DOHH2 (cell line): ENCODE measurements around the gene SMAD3.

Experiments used
- H3F3A ChIP-seq: fragments of 200-600 bp; sonication (generic), shearing (Covaris generic); 2 replicates; pipeline ENCODE4 v1.6.0; 2016; ENCODE audit warnings: antibody characterized with exemption, mild to moderate bottlenecking; ENCODE audit not compliant: control insufficient read depth, insufficient read depth
- H3K27ac ChIP-seq: fragments of 200-600 bp; sonication (generic); 2 replicates; pipeline ENCODE4 v1.5.1; 2014; ENCODE audit warnings: low read depth, mild to moderate bottlenecking, low read length, moderate library complexity
- H3K27me3 ChIP-seq: fragments of 200-600 bp; sonication (generic); 2 replicates; pipeline ENCODE4 v1.6.1; 2014; ENCODE audit warnings: mild to moderate bottlenecking, low read length, mixed read lengths; ENCODE audit not compliant: control insufficient read depth
- H3K36me3 ChIP-seq: fragments of 200-600 bp; sonication (generic); 2 replicates; pipeline ENCODE4 v1.6.1; 2014; ENCODE audit warnings: mild to moderate bottlenecking, low read length, moderate library complexity, mixed read lengths; ENCODE audit not compliant: control insufficient read depth
- H3K4me1 ChIP-seq: fragments of 200-600 bp; sonication (generic); 2 replicates; pipeline ENCODE4 v1.6.1; 2014; ENCODE audit warnings: mild to moderate bottlenecking, low read length, mixed read lengths; ENCODE audit not compliant: control insufficient read depth
- H3K4me2 ChIP-seq: fragments of 200-600 bp; sonication (generic); 2 replicates; pipeline ENCODE4 v1.6.0; 2014; ENCODE audit warnings: mild to moderate bottlenecking, low read length, moderate library complexity
- H3K4me3 ChIP-seq: fragments of 200-600 bp; sonication (generic); 2 replicates; pipeline ENCODE4 v1.5.1; 2014; ENCODE audit warnings: mild to moderate bottlenecking, low read length, mixed read lengths
- H3K79me2 ChIP-seq: fragments of 200-600 bp; sonication (generic); 2 replicates; pipeline ENCODE4 v1.6.1; 2014; ENCODE audit warnings: mild to moderate bottlenecking, low read length, mixed read lengths; ENCODE audit not compliant: control insufficient read depth
- H3K9me2 ChIP-seq: fragments of 200-600 bp; sonication (generic); replicated peaks from 2 replicates; pipeline ENCODE4 v1.6.1; 2014; ENCODE audit warnings: mild to moderate bottlenecking, low read length, mixed read lengths; ENCODE audit not compliant: control insufficient read depth
- H3K9me3 ChIP-seq: fragments of 200-600 bp; sonication (generic); 2 replicates; pipeline ENCODE4 v1.6.1; 2014; ENCODE audit warnings: antibody characterized with exemption, low read length, mixed read lengths; ENCODE audit not compliant: control insufficient read depth, insufficient read depth
- H4K20me1 ChIP-seq: fragments of 200-600 bp; sonication (generic); 2 replicates; pipeline ENCODE4 v1.6.0; 2014; ENCODE audit warnings: low read depth, mild to moderate bottlenecking, antibody characterized with exemption, low read length, moderate library complexity; ENCODE audit not compliant: control insufficient read depth, insufficient read depth
- CTCF ChIP-seq: fragments of 200-600 bp; sonication (generic); IDR thresholded peaks from one replicate; pipeline ENCODE4 v1.5.1; 2014; ENCODE audit warnings: antibody characterized with exemption, mild to moderate bottlenecking, low read depth, low read length; ENCODE audit not compliant: poor library complexity, severe bottlenecking
- EZH2phosphoT487 ChIP-seq: fragments of 200-600 bp; sonication (generic); IDR thresholded peaks from 2 replicates; pipeline ENCODE4 v1.6.1; 2017; ENCODE audit warnings: borderline replicate concordance, mild to moderate bottlenecking, antibody characterized with exemption, low read length, moderate library complexity, mixed read lengths

Gene SMAD3

DNA sequence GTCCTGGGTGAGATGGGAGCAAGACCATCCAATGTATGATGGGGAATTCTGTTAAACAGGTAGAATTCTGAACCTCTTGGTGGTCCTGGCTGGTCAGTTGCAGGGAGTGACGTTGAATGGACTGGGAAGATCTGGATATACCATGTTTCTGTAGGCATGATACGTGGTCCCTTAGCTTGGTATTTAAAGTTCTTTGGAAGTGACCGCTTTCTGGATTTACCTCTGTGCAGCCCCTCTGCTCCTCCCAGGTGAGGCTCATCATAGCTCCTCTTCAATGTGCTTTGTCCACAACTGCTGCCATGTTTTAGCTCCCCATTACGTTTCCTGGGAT, 37.2 kb downstream of the SMAD3 start:
- no peaks in the 10 kb centered on the region for H3K9me2 ChIP-seq
- peaks cover 57% of the 10 kb centered on the region for H3K79me2 ChIP-seq
- 0 out of 2 replicates have a peak, but pooled peaks cover 2% of the 10 kb centered on the region for H3F3A ChIP-seq
- H4K20me1 ChIP-seq: no peaks in the 10 kb centered on the region
- H3K27me3 ChIP-seq: no peaks in the 10 kb centered on the region
- H3K36me3 ChIP-seq: 0 out of 2 replicates have a peak, but pooled peaks cover 2% of the 10 kb centered on the region
- peak overlapping the region; percentile 90 for H3K4me2 ChIP-seq
- H3K4me3 ChIP-seq: no peak overlapping the region
- H3K27ac ChIP-seq: no peak overlapping the region
- peaks cover 93% of the 10 kb centered on the region for H3K4me1 ChIP-seq
- TF ChIP-seq EZH2phosphoT487: no peak
- no peak for TF ChIP-seq CTCF
- no peaks in the 10 kb centered on the region for H3K9me3 ChIP-seq

DNA sequence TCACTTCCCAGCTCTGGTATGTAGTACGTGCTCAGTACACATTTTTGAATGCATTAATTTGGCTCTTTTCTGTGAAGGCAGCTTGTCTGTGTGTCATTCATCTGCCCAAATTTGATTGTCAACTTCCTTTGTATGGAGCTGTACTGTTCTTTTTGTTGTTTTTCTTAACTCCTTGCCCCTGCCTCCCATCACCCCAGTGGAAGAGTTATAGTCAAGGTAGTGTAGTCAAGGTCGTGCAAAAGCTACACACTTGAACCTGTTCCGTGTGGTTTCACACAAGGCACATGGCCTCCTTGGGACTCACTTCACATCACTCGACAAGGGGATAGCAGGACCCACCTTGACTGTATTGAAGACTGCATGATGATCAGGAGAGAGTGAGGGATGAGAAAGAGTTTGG, 37.6 kb downstream of the SMAD3 start:
- Histone ChIP-seq H3K4me1 (peaks cover 90% of the 10 kb centered on the region), H3F3A (0 out of 2 replicates have a peak, but pooled peaks cover 2% of the 10 kb centered on the region), H3K27me3 (no peaks in the 10 kb centered on the region), H3K4me2 (peak overlapping the region; percentile 36; the same call in 1 of the 2 replicates), H3K36me3 (0 out of 2 replicates have a peak, but pooled peaks cover 2% of the 10 kb centered on the region), H3K9me3 (no peaks in the 10 kb centered on the region), H3K4me3 (no peak overlapping the region), H4K20me1 (no peaks in the 10 kb centered on the region), H3K27ac (no peak overlapping the region), H3K9me2 (no peaks in the 10 kb centered on the region), H3K79me2 (peaks cover 59% of the 10 kb centered on the region)
- TF ChIP-seq EZH2phosphoT487 (no peak), CTCF (no peak)

DNA sequence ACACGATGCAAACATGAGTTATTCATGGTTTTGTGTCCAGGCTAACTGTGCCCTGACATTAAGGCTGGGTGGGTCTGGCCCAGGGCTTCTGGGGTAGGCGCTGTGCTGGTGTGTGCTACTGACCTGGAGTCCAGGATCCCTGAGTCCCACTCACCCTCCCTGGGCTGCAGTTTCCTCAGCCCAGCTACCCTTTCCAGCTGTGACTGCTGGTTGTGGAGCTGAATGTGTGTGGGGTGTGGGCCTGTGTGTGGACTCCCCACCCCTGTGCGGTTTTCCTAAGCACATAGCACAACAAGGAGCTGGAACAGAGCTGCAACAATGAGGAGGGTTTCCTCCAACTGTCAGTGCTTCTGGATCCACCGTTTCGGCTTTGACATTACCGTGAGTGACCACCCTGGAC, 38.0 kb downstream of the SMAD3 start:
- Histone ChIP-seq H3K27me3 (no peaks in the 10 kb centered on the region), H3K4me2 (peak overlapping the region; percentile 36), H4K20me1 (no peaks in the 10 kb centered on the region), H3K9me2 (no peaks in the 10 kb centered on the region), H3K4me1 (peaks cover 90% of the 10 kb centered on the region), H3F3A (0 out of 2 replicates have a peak, but pooled peaks cover 2% of the 10 kb centered on the region), H3K79me2 (peaks cover 63% of the 10 kb centered on the region), H3K36me3 (0 out of 2 replicates have a peak, but pooled peaks cover 2% of the 10 kb centered on the region), H3K27ac (no peak overlapping the region), H3K9me3 (no peaks in the 10 kb centered on the region), H3K4me3 (no peak overlapping the region)
- TF ChIP-seq EZH2phosphoT487 (no peak), CTCF (no peak)

DNA sequence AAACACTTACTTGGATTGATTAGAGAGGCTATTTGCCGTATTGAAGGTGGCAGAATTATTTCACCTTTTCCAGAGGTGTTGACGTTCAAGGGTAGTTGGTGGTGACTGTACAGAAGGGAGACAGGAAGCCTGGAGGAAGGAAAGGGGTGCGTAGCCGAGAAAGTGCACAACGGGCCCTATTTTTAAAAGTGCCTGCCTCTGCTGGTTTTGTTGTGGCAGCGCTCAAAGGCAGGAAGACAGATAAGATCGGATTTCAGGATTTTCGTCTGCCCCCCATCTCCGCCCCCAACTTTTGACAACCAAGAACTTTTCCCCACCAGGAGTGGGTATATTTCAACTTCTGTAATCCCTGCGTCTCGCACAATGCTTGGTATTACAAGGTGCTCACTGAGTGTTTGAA, 38.5 kb downstream of the SMAD3 start:
- H3F3A ChIP-seq: peaks cover 4% of the 10 kb centered on the region

More for the DNA sequence above, 38.5 kb downstream of the SMAD3 start:
- H3K79me2 ChIP-seq: peaks cover 63% of the 10 kb centered on the region
- no peak overlapping the region for H3K4me3 ChIP-seq
- H3K9me2 ChIP-seq: no peaks in the 10 kb centered on the region
- H3K4me2 ChIP-seq: peak overlapping the region; percentile 36
- H3K36me3 ChIP-seq: 0 out of 2 replicates have a peak, but pooled peaks cover 2% of the 10 kb centered on the region
- H3K27me3 ChIP-seq: no peaks in the 10 kb centered on the region
- peaks cover under 1% of the 10 kb centered on the region; the same call in 1 of the 2 replicates for H4K20me1 ChIP-seq
- H3K4me1 ChIP-seq: peaks cover 90% of the 10 kb centered on the region
- no peak for TF ChIP-seq CTCF
- no peaks in the 10 kb centered on the region for H3K9me3 ChIP-seq
- no peak overlapping the region for H3K27ac ChIP-seq
